Loucy (cell line): ENCODE measurements around the gene CD53.

Experiments used
- H2AFZ ChIP-seq: fragments of 200-600 bp; sonication (generic); 2 replicates; pipeline ENCODE4 v1.6.0; 2016; ENCODE audit warnings: antibody characterized with exemption, mild to moderate bottlenecking, low read length, moderate library complexity
- H3F3A ChIP-seq: fragments of 200-600 bp; 2 replicates; pipeline ENCODE4 v1.6.0; 2016; ENCODE audit warnings: antibody characterized with exemption, low read depth, mild to moderate bottlenecking
- H3K27me3 ChIP-seq: fragments of 200-600 bp; sonication (generic); 2 replicates; pipeline ENCODE4 v1.6.1; 2014; ENCODE audit warnings: low read length, mild to moderate bottlenecking; ENCODE audit not compliant: insufficient read depth, poor library complexity, severe bottlenecking
- H3K36me3 ChIP-seq: fragments of 200-600 bp; sonication (generic); 2 replicates; pipeline ENCODE4 v1.6.1; 2016; ENCODE audit warnings: low read length; ENCODE audit not compliant: insufficient read depth
- H3K4me1 ChIP-seq: fragments of 200-600 bp; sonication (generic); 2 replicates; pipeline ENCODE4 v1.5.1; 2014; ENCODE audit warnings: low read length, mild to moderate bottlenecking; ENCODE audit not compliant: insufficient read depth, poor library complexity, severe bottlenecking
- H3K4me2 ChIP-seq: fragments of 200-600 bp; sonication (generic); 2 replicates; pipeline ENCODE4 v1.6.0; 2014; ENCODE audit warnings: antibody characterized with exemption, low read length, low read depth, mild to moderate bottlenecking; ENCODE audit not compliant: poor library complexity, severe bottlenecking
- H3K4me3 ChIP-seq: fragments of 200-600 bp; sonication (generic); 2 replicates; pipeline ENCODE4 v1.5.1; 2014; ENCODE audit warnings: low read length, mild to moderate bottlenecking, mixed read lengths; ENCODE audit not compliant: poor library complexity, severe bottlenecking
- H3K79me2 ChIP-seq: fragments of 200-600 bp; sonication (generic); 2 replicates; pipeline ENCODE4 v1.6.1; 2014; ENCODE audit warnings: low read length; ENCODE audit not compliant: insufficient read depth
- H3K9ac ChIP-seq: fragments of 200-600 bp; sonication (generic); 2 replicates; pipeline ENCODE4 v1.6.0; 2014; ENCODE audit warnings: mild to moderate bottlenecking, low read depth, low read length, moderate library complexity; ENCODE audit not compliant: poor library complexity, severe bottlenecking
- H3K9me2 ChIP-seq: fragments of 200-600 bp; sonication (generic); replicated peaks from 2 replicates; pipeline ENCODE4 v1.6.1; 2016; ENCODE audit warnings: low read depth, low read length, mixed read lengths
- H3K9me3 ChIP-seq: fragments of 200-600 bp; sonication (generic); 2 replicates; pipeline ENCODE4 v1.6.1; 2014; ENCODE audit warnings: mild to moderate bottlenecking, antibody characterized with exemption, low read length, low read depth; ENCODE audit not compliant: insufficient read depth
- H4K20me1 ChIP-seq: fragments of 200-600 bp; sonication (generic); 2 replicates; pipeline ENCODE4 v1.6.0; 2014; ENCODE audit warnings: antibody characterized with exemption, low read length, mild to moderate bottlenecking; ENCODE audit not compliant: insufficient read depth, poor library complexity, severe bottlenecking
- EZH2phosphoT487 ChIP-seq: fragments of 200-600 bp; IDR thresholded peaks from 2 replicates; pipeline ENCODE4 v1.6.1; 2018; ENCODE audit warnings: antibody characterized with exemption, mild to moderate bottlenecking, moderate library complexity, borderline replicate concordance
- TF ChIP-seq, protein P1 (sequence below): fragments of 200-600 bp; sonication (generic); conservative IDR thresholded peaks from 2 replicates; pipeline ENCODE4 v1.5.1; 2014; ENCODE audit warnings: mild to moderate bottlenecking, antibody characterized with exemption, low read length

Gene CD53

DNA sequence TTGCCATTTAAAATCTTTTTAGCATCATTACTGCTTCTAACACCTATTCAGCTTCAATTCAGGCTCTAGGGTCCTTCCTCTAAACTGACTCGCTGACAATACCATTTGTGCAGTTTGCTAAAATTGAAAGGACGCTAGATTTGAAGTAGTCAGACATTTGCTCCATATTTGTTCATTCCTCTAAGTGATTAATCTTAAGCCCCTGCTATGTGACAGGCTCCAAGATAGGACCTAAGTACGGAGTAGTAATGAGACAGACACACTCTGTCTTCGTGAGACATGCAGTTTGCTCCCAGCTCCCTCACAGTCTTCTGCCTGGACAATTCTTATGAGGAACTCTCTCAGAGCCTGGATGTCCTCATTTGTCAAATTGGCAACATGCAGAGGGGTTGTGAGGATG is 26.1 kb upstream of the CD53 start:
- Histone ChIP-seq H3K27me3 (no peaks in the 10 kb centered on the region), H4K20me1 (no peaks in the 10 kb centered on the region), H3F3A (no peaks in the 10 kb centered on the region), H3K4me3 (no peak overlapping the region), H2AFZ (no peak overlapping the region), H3K4me2 (no peak overlapping the region), H3K36me3 (no peaks in the 10 kb centered on the region), H3K9ac (no peak overlapping the region), H3K4me1 (no peaks in the 10 kb centered on the region), H3K9me3 (no peaks in the 10 kb centered on the region), H3K9me2 (no peaks in the 10 kb centered on the region), H3K79me2 (no peaks in the 10 kb centered on the region)
- no peak for TF ChIP-seq EZH2phosphoT487
- TF ChIP-seq, protein P1, sequence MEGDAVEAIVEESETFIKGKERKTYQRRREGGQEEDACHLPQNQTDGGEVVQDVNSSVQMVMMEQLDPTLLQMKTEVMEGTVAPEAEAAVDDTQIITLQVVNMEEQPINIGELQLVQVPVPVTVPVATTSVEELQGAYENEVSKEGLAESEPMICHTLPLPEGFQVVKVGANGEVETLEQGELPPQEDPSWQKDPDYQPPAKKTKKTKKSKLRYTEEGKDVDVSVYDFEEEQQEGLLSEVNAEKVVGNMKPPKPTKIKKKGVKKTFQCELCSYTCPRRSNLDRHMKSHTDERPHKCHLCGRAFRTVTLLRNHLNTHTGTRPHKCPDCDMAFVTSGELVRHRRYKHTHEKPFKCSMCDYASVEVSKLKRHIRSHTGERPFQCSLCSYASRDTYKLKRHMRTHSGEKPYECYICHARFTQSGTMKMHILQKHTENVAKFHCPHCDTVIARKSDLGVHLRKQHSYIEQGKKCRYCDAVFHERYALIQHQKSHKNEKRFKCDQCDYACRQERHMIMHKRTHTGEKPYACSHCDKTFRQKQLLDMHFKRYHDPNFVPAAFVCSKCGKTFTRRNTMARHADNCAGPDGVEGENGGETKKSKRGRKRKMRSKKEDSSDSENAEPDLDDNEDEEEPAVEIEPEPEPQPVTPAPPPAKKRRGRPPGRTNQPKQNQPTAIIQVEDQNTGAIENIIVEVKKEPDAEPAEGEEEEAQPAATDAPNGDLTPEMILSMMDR: no peak

DNA sequence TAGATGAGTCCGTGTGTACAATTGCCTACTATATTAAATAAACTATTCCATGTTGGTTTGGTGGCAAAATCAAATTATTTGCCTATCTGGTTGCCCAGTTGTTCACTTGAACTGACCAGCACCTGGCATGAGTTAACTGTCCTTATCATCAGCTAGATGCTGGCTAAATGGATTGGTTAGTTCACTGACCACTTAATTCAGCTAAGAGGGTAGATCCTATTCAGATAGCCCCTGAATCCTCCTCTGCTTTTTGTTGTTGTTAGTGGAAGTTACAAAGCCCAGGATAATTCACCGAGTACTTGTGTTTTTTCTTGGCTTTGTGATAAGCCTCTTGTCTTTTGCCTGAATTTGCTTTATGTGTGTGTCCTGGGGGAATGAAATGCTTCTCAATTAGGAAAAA is 22.8 kb upstream of the CD53 start:
- Histone ChIP-seq H3K9me3 (no peaks in the 10 kb centered on the region), H3K9ac (no peak overlapping the region), H3K4me3 (no peak overlapping the region), H3K9me2 (no peaks in the 10 kb centered on the region), H3K79me2 (no peaks in the 10 kb centered on the region), H3K27me3 (no peaks in the 10 kb centered on the region), H3K4me1 (no peaks in the 10 kb centered on the region), H3K4me2 (no peak overlapping the region), H4K20me1 (no peaks in the 10 kb centered on the region), H2AFZ (no peak overlapping the region), H3F3A (no peaks in the 10 kb centered on the region), H3K36me3 (no peaks in the 10 kb centered on the region)
- TF ChIP-seq, protein P1: no peak
- no peak for TF ChIP-seq EZH2phosphoT487

DNA sequence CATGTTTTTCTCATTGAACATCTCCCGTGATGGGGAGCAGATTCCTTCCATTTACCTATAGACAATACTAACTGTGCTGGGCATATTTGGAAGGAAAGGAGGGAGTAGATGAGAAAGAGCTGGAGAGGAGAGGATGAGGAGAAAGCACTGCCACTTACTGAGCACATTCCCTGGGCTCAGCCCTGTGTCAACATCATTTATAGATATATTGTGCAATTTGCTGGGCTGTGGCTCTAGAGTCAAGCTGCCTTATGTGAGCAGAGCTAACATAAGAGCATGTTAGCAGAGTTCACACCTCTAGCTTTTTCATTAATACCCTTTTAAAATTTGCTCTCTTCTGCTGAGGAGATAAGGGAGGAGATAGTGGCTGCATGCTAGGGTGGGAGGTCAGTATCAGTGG is 22.3 kb upstream of the CD53 start:
- no peak overlapping the region for H3K9ac ChIP-seq
- H3K4me2 ChIP-seq: no peak overlapping the region
- H3K4me3 ChIP-seq: no peak overlapping the region
- no peaks in the 10 kb centered on the region for H3K79me2 ChIP-seq
- H2AFZ ChIP-seq: no peak overlapping the region
- no peaks in the 10 kb centered on the region for H3K9me2 ChIP-seq
- TF ChIP-seq, protein P1: no peak
- no peaks in the 10 kb centered on the region for H3K9me3 ChIP-seq
- H3K36me3 ChIP-seq: no peaks in the 10 kb centered on the region
- H3K27me3 ChIP-seq: no peaks in the 10 kb centered on the region
- no peaks in the 10 kb centered on the region for H4K20me1 ChIP-seq
- H3K4me1 ChIP-seq: no peaks in the 10 kb centered on the region
- H3F3A ChIP-seq: no peaks in the 10 kb centered on the region
